Measurements from ENCODE around the gene KIAA0319L.

DNA sequence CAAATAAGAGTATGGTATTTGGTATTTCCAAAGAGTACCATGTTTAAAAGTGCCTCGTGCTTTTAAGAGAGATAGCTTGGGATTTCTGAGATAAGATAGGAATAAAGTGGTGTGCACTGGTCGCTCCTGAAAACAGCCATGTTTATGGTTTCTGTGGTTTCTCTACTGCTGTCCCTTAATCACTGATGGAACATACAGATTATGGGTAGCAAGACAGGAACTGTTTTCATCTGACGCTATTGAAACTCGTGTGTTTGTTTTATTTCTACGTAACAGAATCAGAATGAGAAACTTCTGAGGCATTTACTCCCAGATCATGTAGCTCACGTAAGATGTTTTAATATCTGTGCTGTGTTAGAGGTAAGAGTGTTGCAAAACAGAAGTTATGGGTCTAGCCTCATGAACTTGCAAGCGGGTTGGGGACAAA lies 126.0 kb downstream of the KIAA0319L start:
- TF ChIP-seq, protein P1, sequence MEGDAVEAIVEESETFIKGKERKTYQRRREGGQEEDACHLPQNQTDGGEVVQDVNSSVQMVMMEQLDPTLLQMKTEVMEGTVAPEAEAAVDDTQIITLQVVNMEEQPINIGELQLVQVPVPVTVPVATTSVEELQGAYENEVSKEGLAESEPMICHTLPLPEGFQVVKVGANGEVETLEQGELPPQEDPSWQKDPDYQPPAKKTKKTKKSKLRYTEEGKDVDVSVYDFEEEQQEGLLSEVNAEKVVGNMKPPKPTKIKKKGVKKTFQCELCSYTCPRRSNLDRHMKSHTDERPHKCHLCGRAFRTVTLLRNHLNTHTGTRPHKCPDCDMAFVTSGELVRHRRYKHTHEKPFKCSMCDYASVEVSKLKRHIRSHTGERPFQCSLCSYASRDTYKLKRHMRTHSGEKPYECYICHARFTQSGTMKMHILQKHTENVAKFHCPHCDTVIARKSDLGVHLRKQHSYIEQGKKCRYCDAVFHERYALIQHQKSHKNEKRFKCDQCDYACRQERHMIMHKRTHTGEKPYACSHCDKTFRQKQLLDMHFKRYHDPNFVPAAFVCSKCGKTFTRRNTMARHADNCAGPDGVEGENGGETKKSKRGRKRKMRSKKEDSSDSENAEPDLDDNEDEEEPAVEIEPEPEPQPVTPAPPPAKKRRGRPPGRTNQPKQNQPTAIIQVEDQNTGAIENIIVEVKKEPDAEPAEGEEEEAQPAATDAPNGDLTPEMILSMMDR (conservative IDR thresholded peaks at IDR 0.05), result no peak
- TF ChIP-seq ZFX (IDR thresholded peaks at IDR 0.05), result no peak
